ENCODE data around the gene LMNA.

DNA sequence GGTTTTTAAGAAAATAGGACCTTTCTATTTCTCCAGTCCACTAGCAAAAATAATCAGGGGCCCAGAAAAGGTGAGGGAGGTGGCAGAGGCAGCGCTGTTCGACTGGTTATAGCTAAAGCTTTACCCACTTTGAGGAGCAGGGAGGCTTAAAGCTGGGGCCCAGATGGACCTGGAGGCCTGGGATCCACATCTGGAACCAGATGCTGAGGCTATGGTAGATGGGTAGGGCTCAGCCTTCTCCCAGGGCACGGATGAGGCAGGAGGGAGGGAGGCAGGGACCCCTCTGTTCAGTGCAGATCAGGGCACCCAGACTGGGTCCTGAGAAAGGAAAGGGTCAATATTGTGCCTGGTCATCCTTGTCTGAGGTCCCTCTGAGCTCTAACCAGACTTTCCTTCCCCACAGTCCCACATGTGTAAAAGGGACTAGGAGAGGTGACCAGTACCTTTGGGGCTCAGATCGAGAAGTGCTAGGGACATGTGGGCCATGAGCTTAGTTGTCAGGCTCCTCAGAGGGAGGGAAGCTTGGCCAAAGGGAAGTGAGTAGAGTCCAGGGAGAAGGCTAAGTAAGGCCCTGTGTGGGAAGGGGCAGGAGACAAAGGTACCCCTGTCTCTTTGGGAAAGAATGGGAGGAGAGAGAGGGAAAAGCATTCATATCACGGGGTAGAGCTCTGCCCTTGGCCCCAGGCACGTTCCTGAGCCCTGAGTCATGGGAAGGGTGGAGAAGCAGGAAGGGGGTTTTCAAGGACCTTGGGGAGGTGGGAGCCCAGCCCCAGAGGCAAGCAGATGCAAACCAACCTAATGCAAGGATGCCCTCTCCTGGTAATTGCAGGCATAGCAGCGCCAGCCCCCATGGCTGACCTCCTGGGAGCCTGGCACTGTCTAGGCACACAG is 15.4 kb downstream of the LMNA start:
- TF ChIP-seq, protein P1, sequence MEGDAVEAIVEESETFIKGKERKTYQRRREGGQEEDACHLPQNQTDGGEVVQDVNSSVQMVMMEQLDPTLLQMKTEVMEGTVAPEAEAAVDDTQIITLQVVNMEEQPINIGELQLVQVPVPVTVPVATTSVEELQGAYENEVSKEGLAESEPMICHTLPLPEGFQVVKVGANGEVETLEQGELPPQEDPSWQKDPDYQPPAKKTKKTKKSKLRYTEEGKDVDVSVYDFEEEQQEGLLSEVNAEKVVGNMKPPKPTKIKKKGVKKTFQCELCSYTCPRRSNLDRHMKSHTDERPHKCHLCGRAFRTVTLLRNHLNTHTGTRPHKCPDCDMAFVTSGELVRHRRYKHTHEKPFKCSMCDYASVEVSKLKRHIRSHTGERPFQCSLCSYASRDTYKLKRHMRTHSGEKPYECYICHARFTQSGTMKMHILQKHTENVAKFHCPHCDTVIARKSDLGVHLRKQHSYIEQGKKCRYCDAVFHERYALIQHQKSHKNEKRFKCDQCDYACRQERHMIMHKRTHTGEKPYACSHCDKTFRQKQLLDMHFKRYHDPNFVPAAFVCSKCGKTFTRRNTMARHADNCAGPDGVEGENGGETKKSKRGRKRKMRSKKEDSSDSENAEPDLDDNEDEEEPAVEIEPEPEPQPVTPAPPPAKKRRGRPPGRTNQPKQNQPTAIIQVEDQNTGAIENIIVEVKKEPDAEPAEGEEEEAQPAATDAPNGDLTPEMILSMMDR (IDR thresholded peaks at IDR 0.05; ENCODE audit: low read depth, low read length, missing input control) = peak; percentile 98
- TF ChIP-seq, protein P2, sequence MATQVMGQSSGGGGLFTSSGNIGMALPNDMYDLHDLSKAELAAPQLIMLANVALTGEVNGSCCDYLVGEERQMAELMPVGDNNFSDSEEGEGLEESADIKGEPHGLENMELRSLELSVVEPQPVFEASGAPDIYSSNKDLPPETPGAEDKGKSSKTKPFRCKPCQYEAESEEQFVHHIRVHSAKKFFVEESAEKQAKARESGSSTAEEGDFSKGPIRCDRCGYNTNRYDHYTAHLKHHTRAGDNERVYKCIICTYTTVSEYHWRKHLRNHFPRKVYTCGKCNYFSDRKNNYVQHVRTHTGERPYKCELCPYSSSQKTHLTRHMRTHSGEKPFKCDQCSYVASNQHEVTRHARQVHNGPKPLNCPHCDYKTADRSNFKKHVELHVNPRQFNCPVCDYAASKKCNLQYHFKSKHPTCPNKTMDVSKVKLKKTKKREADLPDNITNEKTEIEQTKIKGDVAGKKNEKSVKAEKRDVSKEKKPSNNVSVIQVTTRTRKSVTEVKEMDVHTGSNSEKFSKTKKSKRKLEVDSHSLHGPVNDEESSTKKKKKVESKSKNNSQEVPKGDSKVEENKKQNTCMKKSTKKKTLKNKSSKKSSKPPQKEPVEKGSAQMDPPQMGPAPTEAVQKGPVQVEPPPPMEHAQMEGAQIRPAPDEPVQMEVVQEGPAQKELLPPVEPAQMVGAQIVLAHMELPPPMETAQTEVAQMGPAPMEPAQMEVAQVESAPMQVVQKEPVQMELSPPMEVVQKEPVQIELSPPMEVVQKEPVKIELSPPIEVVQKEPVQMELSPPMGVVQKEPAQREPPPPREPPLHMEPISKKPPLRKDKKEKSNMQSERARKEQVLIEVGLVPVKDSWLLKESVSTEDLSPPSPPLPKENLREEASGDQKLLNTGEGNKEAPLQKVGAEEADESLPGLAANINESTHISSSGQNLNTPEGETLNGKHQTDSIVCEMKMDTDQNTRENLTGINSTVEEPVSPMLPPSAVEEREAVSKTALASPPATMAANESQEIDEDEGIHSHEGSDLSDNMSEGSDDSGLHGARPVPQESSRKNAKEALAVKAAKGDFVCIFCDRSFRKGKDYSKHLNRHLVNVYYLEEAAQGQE (IDR thresholded peaks at IDR 0.05) = no peak
- no peak for TF ChIP-seq EGR1 (IDR thresholded peaks at IDR 0.05; ENCODE audit: low read depth in 2 of 2)
- TF ChIP-seq SP1 (IDR thresholded peaks at IDR 0.05) = no peak

Measured in liver (tissue), 3 donors.